GM19023 (cell line): ENCODE data around the gene KIF1B.
A peak's percentile ranks its signal among the peaks of the same experiment; 100 is the strongest.

Experiments used
- ATAC-seq: cut with Tn5 transposase; IDR thresholded peaks from one replicate; pipeline ENCODE4 v1.9.1; 2021; ENCODE audit warnings: mild to moderate bottlenecking, moderate library complexity; ENCODE audit not compliant: unreplicated experiment

KIF1B gene, protein sequence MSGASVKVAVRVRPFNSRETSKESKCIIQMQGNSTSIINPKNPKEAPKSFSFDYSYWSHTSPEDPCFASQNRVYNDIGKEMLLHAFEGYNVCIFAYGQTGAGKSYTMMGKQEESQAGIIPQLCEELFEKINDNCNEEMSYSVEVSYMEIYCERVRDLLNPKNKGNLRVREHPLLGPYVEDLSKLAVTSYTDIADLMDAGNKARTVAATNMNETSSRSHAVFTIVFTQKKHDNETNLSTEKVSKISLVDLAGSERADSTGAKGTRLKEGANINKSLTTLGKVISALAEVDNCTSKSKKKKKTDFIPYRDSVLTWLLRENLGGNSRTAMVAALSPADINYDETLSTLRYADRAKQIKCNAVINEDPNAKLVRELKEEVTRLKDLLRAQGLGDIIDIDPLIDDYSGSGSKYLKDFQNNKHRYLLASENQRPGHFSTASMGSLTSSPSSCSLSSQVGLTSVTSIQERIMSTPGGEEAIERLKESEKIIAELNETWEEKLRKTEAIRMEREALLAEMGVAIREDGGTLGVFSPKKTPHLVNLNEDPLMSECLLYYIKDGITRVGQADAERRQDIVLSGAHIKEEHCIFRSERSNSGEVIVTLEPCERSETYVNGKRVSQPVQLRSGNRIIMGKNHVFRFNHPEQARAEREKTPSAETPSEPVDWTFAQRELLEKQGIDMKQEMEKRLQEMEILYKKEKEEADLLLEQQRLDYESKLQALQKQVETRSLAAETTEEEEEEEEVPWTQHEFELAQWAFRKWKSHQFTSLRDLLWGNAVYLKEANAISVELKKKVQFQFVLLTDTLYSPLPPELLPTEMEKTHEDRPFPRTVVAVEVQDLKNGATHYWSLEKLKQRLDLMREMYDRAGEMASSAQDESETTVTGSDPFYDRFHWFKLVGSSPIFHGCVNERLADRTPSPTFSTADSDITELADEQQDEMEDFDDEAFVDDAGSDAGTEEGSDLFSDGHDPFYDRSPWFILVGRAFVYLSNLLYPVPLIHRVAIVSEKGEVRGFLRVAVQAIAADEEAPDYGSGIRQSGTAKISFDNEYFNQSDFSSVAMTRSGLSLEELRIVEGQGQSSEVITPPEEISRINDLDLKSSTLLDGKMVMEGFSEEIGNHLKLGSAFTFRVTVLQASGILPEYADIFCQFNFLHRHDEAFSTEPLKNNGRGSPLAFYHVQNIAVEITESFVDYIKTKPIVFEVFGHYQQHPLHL (N-terminal part only)

DNA sequence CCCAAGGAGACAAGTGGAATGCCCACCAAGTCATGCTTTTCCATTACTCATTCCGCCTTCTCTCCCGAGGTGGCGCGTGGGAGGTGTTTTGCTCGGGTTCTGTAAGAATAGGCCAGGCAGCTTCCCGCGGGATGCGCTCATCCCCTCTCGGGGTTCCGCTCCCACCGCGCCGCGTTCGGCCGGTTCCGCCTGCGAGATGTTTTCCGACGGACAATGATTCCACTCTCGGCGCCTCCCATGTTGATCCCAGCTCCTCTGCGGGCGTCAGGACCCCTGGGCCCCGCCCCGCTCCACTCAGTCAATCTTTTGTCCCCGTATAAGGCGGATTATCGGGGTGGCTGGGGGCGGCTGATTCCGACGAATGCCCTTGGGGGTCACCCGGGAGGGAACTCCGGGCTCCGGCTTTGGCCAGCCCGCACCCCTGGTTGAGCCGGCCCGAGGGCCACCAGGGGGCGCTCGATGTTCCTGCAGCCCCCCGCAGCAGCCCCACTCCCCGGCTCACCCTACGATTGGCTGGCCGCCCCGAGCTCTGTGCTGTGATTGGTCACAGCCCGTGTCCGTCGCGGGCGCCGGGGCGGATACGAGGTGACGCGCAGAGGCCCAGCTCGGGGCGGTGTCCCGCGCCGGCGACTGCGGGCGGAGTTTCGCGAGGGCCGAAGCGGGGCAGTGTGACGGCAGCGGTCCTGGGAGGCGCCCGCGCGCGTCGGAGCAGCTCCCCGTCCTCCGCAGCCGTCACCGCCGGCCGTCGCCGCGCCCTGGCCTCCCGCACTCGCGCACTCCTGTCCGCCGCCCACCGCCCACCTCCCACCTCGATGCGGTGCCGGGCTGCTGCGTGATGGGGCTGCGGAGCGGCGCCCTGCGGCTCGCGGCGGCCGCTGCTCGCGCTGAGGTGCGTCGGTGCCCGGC lies at the start of gene KIF1B:
TSS of gene KIF1B (plus strand) at position 666 of the 906 bp plus-strand sequence. CDS start 21,759 bp downstream, outside the sequence.
- ATAC-seq: peak; percentile 96

DNA sequence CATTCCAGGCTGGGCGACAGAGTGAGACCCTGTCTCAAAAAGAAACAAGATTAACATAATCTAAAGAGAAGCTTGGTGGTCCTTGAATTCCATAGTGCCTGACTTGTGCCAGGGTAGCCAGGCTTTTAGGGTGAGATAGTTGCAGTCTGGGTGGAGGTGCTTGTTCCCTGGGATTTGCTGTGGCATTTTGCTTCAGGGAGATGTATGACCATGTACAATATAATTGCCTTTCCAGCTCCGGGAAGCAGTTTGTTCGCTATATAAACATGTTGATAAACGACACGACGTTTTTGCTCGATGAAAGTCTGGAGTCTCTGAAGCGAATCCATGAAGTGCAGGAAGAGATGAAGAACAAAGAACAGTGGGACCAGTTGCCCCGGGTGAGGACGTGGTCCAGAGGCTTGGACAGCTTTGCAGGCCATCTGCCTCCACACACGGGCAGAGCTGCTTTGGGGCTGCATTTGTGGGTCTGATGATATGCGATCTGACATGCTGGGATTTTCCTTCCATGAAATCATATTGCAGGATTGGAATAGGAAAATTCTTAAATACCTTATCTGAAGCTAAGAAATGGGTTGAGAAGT lies 49.4 kb upstream of the KIF1B start:
- no peak for ATAC-seq

DNA sequence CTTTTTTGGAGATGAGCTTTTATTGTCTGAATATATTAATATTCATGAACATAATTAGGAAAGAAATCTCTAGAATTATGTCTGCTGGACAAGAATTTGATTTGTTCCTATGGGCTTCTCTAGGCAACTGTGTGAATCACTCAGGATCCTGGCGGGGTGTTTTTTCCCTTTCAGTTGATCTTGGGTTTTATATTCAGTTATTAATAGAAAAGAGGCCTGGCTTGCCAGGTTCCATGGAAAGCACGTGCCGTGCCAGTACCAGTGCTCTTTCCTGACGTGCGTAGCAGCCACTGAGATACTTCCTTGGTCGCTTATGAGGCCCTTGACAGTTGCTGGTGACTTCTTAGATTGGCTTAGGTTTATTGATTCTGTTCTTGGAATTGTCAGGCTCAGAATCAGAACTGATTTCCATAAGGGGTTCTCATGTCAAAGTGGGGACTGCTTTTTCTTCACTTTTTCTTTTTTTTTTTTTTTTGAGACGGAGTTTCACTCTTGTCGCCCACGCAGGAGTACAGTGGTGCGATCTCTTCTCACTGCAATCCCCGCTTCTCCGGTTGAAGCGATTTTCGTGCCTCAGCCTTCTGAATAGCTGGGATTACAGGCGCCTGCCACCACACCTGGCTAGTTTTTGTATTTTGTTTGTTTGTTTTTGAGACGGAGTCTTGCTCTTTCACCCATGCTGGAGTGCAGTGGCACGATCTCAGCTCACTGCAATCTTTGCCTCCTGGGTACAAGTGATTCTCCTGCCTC lies 48.7 kb upstream of the KIF1B start:
- ATAC-seq: no peak

DNA sequence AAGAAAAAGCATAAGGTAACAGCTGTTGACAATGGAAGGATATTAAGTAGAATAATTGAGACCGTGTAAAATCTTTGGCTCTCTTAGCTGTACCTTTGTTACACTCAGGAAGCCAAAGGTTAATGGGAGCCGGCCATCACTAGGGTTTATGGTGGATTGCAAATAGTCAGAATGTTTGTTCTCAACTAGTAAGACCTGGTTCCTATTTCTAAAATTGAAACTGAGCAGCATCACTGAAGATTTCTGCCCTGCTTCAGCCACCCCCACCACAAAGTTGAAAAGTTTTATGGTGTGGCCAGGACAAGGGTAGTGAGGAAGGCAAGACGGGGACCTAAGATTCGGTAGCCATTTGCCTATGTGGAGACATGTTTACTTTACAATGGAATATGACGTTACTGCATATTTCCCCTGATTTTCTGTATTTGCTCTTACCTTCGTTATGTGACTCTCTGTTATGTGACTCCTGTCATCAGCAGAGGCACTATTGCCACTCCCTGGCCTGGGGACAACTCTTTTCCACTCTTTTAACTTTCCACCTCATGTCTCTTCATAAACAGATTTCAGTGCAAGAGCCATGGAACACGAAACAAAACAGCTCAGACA lies 41.4 kb upstream of the KIF1B start:
- no peak for ATAC-seq

DNA sequence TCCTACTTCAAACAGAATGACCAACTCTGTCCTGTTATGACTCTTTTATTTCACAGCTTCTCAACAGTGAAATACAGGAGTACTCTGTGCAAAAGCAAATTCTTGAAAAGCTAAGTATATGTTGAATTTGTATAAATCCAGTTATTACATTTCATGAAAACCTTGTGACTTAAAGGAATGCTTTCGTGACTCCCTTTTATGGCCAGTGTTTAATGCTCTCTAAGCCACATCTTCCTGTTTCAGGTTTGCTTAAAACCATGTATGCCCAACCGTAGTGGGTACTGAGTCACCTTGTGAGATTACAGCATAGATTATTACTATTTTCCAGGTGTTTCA lies 40.2 kb upstream of the KIF1B start:
- no peak for ATAC-seq

DNA sequence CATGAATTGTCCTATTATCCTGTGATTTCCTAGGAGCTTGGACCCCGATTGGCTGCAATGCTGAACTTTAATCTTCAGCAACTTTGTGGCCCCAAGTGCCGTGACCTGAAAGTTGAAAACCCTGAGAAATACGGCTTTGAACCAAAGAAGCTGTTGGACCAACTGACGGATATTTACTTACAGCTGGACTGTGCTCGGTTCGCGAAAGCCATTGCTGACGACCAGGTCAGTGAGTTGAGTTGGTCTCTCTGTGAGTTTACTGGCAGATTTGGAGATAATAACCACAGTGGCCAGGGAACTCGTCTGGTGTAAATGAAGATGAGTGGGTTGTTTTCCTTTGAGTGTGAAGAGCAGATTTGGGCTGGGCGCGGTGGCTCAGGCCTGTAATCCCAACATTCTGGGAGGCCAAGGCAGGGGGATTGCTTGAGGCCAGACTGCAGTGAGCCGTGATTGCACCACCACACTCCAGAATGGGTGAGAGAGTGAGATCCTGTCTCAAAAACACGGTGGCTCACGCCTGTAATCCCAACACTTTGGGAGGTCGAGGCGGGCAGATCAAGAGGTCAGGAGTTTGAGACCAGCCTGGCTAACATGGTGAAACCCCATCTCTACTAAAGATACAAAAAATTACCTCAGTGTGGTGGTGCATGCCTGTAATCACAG lies 39.1 kb upstream of the KIF1B start:
- ATAC-seq: no peak

DNA sequence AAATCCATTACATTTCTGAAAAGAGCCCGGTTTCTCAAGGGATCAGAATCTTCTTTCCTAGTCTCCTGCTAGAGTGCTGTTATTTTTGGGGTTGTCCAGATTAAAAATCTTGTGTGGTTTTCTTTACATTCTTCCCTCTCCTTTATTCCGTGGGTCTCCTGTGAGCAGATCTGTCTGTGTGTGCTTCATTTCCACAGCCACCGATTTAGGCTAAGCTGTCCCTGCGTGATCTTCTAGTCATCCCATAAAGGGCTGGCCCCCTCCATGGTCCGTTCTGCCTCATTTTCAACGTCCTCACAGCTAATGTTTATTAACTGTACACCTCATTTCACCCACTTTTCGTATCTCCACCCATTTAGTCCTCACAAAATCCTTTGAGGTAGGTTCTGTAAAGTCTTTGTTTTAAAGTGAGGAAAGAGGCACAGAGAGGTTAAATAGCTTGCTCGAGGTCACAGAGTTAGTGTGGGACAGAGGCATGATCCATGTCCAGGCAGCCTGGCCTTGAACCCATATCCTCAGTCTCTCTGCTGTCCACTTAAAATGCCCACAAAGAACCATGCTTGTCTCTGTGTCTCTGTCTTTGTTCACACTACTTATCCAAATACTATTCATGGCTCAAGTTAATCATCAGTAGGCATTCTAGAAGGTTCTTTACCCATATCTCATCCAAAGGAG lies 38.2 kb upstream of the KIF1B start:
- ATAC-seq: no peak

DNA sequence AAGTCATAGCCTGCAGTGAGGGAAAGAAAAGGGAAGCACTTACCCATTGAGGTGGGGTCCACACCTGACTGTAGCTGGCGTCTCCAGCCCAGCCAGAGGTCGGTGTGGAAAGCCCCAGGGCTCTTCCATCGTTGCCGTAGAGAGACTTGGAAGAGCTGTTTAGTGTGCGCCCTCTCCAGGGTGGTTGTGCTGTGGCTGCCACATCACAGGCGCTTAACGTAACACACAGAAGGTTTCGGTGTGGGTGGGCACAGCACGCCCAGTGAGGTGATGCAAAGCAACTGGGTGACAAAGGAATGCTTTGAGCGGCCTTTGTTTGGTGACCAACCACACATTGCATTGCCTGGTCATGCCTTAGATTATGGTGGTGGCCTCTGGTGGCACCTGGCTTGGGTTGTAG lies 36.8 kb upstream of the KIF1B start:
- ATAC-seq: no peak

DNA sequence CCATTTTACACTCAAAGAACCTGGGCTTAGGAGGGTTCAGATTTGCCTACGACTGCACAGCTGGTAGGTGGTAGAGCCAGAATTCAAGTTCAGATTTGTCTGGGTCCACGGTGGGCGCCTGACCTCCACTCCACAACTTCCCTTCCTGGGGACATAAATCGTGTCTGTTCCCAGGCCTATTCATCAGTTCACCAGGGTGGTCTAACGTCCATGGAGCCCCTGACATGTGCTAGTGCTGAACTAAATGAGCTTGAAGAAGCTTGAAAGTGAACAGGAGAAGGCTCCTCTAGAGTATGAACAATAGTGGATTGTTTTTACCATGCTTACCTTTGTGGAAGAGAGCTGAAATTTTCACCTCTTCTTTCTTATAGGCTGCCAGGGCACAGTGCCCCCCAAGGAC lies 32.5 kb upstream of the KIF1B start:
- no peak for ATAC-seq

DNA sequence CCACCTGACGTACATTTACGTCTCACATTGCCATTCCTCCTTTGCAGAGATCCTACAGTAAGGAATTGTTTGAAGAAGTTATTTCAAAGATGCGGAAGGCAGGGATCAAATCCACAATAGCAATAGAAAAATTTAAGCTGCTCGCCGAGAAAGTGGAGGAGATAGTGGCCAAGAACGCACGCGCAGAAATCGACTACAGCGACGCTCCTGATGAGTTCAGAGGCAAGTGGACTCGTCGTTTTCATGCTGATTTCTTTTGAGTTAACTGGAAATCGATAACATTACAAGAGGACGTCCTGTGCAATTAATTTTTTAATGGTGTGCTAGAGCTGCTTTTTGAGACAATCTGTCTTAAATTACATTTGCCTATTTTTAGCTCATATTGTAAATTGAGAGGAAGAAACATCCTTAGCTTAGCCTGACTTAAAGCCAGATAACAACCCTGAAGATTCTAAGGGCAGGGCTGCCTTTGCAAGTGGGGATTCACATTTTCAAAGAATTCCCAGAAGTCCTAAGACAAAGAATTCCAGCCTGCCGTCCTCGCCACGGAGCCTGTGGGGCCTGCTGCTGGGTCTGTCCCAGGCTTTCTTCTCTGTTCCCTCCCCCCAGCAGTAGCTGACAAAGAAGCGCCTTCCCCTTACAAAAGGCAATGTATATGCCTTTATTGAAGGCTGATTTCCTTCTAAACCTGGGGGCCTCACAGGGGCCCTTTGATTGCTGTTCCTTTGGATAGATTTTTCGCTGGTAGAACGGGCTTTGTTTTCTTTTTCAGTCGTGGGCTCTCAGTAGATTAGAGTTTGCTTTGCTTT lies 31.6 kb upstream of the KIF1B start:
- ATAC-seq: no peak

DNA sequence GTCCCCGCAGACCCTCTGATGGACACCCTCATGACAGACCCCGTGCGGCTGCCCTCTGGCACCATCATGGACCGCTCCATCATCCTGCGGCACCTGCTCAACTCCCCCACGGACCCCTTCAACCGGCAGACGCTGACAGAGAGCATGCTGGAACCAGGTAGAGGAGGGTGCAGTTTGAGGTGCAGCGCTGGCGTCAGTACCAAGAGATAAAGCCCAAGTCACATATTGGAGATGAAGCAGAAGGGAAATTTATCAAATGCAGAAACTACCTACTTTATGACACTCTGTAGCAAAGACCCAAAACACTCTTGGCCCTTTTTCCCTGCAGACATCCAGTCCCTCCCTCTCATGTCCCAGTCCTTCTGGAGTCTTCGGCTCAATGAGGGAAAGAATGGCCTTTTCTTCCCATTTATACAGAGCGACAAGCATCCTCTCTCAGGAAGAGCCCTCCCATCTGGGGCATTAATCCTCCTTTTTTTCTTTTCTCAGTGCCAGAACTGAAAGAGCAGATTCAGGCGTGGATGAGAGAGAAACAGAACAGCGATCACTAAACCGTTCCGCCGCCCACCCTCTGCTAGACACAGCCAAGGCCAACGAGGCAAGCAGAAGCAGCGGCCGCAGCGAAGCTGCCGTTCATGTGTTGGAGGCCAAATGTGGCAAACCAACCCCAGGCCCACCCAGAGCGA lies 30.8 kb upstream of the KIF1B start:
- no peak for ATAC-seq

DNA sequence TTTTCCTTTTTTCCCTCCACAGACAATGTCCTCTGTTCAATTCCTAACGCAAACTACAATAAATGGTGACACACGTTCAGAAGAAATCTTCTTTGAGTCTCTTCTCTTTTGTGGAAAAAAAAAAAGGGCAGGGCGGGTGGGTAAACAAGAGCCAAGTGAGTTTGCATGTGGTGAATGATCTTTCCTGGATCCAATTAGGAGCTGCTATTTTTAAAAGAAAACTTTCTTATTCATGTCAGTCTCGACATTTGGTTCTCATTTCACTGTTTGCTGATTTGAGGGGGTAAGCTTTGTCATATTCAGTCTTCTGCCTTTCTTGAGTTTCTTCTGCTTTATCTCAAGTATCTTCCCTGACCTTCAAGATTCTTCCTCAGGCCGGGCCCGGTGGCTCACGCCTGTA lies 29.2 kb upstream of the KIF1B start:
- ATAC-seq: no peak

DNA sequence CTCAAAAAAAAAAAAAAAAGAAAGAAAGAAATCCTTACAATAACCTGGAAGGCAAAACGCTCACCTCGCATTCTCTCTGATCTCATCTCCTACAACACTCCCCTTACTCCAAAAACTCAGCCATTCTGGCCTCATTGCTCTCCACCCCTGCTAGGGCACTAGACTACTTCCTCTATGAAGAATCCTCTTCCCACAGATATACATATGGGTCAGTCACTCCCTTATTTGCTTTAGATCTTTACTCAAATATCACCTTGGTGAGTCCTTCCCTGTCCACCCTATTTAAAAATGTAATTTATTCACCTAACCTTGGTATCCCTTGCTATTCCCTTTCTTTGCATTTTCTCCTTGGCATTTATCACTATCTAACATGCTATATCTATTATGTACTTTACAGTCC lies 24.6 kb upstream of the KIF1B start:
- ATAC-seq: no peak

DNA sequence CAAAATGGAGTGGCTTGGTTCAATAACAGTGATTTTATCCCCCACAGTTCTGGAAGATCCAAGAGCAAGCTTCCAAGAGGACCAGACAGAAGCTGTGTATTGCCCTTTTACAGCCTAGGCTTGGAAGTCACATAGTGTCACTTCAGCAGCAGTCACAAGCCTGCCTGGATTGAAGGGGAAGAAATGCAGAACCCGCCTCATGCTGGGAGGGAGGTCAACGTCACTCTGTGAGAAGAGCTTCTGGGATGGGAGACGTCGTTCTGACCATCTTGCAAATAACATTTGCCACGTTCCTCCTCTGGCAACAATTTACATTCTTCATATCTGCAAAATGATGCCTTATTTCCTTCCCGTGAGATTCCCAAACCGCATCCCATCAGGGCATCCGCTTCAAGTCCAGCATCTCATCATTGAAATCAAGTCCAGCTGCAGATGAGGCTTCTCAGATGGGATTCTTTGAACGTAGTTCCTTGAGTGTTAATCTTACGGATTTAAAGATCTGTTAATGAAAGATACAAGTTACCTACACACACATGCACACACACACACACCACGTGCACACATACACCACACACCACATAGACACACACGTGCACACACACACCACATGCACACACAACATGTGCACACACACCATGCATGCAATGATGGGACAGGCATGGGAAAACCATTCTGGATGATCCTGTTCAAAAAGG lies 23.9 kb upstream of the KIF1B start:
- ATAC-seq: no peak

DNA sequence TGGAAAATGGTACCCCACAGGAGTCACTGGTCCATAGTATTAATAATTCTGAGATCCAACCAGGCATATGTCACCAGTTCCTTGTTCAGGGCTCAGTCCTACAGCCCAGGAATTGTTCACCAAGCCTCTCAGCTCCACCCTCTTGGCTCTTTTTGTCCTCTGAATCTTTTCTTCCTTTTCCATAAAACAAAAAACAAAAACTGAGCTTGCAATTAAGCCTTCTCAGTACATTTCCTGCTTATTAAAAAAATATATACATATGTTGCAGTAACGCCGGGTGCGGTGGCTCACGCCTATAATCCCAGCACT lies 23.4 kb upstream of the KIF1B start:
- ATAC-seq: no peak

DNA sequence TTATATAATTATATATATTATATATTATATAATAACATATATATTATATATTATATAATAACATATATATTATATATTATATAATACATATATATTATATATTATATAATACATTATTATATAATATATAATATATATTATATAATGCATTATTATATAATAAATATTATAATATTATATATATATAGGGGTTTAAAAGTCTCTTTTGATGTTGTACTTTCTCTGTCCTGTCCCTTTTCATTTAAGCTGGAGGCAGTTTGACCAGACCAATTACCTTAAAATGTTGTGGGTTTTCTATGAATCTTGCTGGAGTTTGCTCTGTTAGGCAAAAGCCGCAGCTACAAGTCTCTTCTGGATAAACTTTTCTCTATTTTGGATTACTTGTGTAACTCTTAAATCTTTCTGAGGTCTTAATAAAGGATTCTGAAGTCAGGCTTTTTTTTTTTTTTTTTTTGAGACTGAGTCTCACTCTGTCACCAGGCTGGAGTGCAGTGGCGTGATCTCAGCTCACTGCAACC lies 22.2 kb upstream of the KIF1B start:
- ATAC-seq: no peak
